ENCODE data around the gene NIPBL. TPM values are rescaled to one million over a fixed set of nuclear protein-coding genes. Genes with fewer than 3 reads are reported as not detected.
"Not testable (repeated sequence)": the region's sequence is repeated elsewhere in the genome, so short reads cannot be mapped to it uniquely, and the experiment has no call there.

NIPBL gene
- total and polyA plus RNA-seq, 2 of the 13 experiments (the other 11 are each of a cell fraction or from before 2014, with no cell fraction given), result 12.3 to 32.3 TPM

GRCh38 chr5:36844305-36844704 is 32.3 kb upstream of the NIPBL start (continued):
- TF ChIP-seq ZNF740 (CRISPR knock-in tag; IDR thresholded peaks at IDR 0.05), result no peak
- no peak for TF ChIP-seq NFKBIZ (CRISPR knock-in tag; IDR thresholded peaks at IDR 0.05)
- TF ChIP-seq TFAP4 (IDR thresholded peaks at IDR 0.05; ENCODE audit: borderline replicate concordance, low read depth), result no peak
- TF ChIP-seq ZNF556 (CRISPR knock-in tag; IDR thresholded peaks at IDR 0.05; ENCODE audit: borderline replicate concordance), result no peak
- no peak for TF ChIP-seq KDM4B (CRISPR knock-in tag; IDR thresholded peaks at IDR 0.05)
- TF ChIP-seq MAFF (IDR thresholded peaks at IDR 0.05; ENCODE audit: low read depth, low read length), result no peak

- POLR2A ChIA-PET; H3K9me3 ChIP-seq (ENCODE audit: low read length); DNase-seq (ENCODE audit: low spot score); H2AFZ ChIP-seq (ENCODE audit: low read length); H3K9ac ChIP-seq (ENCODE audit: insufficient read depth, low read depth, low read length); CTCF ChIA-PET (ENCODE audit: low intra/inter-chr PET ratio, low total read pairs); intact Hi-C loops (cut with micrococcal nuclease; ENCODE audit: unreplicated experiment); FAIRE-seq; H3K27ac ChIP-seq (ENCODE audit: extremely low read length, insufficient read depth, low read length); H4K20me1 ChIP-seq (ENCODE audit: insufficient read depth, low read length); H3K79me2 ChIP-seq (ENCODE audit: insufficient read depth, low read length); H3K4me2 ChIP-seq (ENCODE audit: low read depth, low read length); H3K27me3 ChIP-seq (ENCODE audit: control insufficient read depth in 1 of 2, insufficient read depth in 2 of 2, low read length in 2 of 2); BruUV-seq (replicated peaks); ATAC-seq; H3K4me1 ChIP-seq (ENCODE audit: insufficient read depth, low read length); H3K4me3 ChIP-seq (replicated peaks in 1 of 3; ENCODE audit: insufficient read depth in 1 of 3, low read depth in 2 of 3, low read length in 3 of 3); H3K36me3 ChIP-seq (replicated peaks in 1 of 2; ENCODE audit: control insufficient read depth in 1 of 2, insufficient read depth in 2 of 2, low read length in 2 of 2); in situ Hi-C loops (cut with HindIII; ENCODE audit: extremely low pct_ligation_motif_present, low pct_unique_long_range_greater_than_20kb): not testable (repeated sequence)
- 3% methylated on average over 3 of the region's 3 CpGs for WGBS (ENCODE audit: low lambda C conversion rate)
Measured at GRCh38 chr5:36848545-36848944, 28.0 kb upstream of the NIPBL start.

GRCh38 chr5:36852903-36853302 is 23.7 kb upstream of the NIPBL start:
- BruUV-seq (replicated peaks); FAIRE-seq; H3K4me2 ChIP-seq (ENCODE audit: low read depth, low read length); H2AFZ ChIP-seq (ENCODE audit: low read length); DNase-seq (ENCODE audit: low spot score); intact Hi-C loops (cut with micrococcal nuclease; ENCODE audit: unreplicated experiment); ATAC-seq; CTCF ChIA-PET (ENCODE audit: low intra/inter-chr PET ratio, low total read pairs); in situ Hi-C loops (cut with HindIII; ENCODE audit: extremely low pct_ligation_motif_present, low pct_unique_long_range_greater_than_20kb); H3K4me1 ChIP-seq (ENCODE audit: insufficient read depth, low read length); H3K4me3 ChIP-seq (replicated peaks in 1 of 3; ENCODE audit: insufficient read depth in 1 of 3, low read depth in 2 of 3, low read length in 3 of 3); H3K9ac ChIP-seq (ENCODE audit: insufficient read depth, low read depth, low read length); H3K9me3 ChIP-seq (ENCODE audit: low read length); H4K20me1 ChIP-seq (ENCODE audit: insufficient read depth, low read length); H3K36me3 ChIP-seq (replicated peaks in 1 of 2; ENCODE audit: control insufficient read depth in 1 of 2, insufficient read depth in 2 of 2, low read length in 2 of 2); H3K79me2 ChIP-seq (ENCODE audit: insufficient read depth, low read length); H3K27me3 ChIP-seq (ENCODE audit: control insufficient read depth in 1 of 2, insufficient read depth in 2 of 2, low read length in 2 of 2); POLR2A ChIA-PET; H3K27ac ChIP-seq (ENCODE audit: extremely low read length, insufficient read depth, low read length): not testable (repeated sequence)
- 56% methylated on average over 6 of the region's 6 CpGs for WGBS (ENCODE audit: low lambda C conversion rate)

Measured in HepG2 (cell line).